Measurements from ENCODE around the gene DPEP2NB.

DPEP2NB gene

GRCh38 chr16:67964477-67965131 is 51.1 kb downstream of the DPEP2NB start:
- FAIRE-seq (no peak), DNase-seq (ENCODE audit: insufficient read length, low spot score) (no peak)

GRCh38 chr16:67963662-67964321 is 51.9 kb downstream of the DPEP2NB start:
- DNase-seq (ENCODE audit: insufficient read length, low spot score) (no peak), FAIRE-seq (no peak)
